ENCODE measurements around the gene METTL24.

METTL24 gene

DNA sequence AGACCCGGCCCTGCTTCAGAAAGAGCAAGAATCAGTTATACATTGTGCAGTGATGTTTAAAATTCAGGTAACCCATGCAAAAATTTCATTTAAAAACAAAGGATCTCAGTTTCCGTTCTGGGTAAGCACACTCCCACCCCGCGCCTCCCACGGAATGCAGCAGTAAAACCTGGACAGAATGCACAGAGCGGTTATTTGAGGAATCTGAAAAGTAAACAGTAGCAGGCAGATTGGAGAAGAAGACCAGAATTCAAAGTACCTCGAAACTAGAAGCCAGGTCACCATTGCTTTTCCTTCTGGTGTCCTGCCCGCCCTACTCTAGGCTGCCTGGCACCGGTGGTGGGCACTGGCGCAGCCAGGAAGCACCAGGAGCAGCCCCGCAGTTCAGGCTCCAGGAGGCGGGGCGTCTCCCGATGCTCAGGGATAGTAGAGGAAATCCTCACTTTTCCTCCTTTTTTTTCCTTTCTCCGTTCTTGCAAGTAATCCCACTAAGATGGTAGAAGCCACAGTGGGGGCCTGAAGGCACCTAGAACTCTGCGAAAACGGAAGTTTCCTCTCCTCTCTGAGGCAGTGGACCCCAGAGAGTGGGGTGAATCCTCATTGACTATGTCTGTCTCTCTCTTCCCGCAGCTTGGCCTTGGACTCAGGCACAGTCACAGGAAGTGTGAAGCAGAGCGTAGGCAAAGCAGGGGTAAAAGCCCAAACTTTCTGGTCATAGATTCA lies 28.3 kb downstream of the METTL24 start:
- peak; percentile 52 for DNase-seq (ENCODE audit: low read depth)
- peak overlapping the region; percentile 38 for H3K4me3 ChIP-seq (ENCODE audit: low read length)
- TF ChIP-seq, protein P1, sequence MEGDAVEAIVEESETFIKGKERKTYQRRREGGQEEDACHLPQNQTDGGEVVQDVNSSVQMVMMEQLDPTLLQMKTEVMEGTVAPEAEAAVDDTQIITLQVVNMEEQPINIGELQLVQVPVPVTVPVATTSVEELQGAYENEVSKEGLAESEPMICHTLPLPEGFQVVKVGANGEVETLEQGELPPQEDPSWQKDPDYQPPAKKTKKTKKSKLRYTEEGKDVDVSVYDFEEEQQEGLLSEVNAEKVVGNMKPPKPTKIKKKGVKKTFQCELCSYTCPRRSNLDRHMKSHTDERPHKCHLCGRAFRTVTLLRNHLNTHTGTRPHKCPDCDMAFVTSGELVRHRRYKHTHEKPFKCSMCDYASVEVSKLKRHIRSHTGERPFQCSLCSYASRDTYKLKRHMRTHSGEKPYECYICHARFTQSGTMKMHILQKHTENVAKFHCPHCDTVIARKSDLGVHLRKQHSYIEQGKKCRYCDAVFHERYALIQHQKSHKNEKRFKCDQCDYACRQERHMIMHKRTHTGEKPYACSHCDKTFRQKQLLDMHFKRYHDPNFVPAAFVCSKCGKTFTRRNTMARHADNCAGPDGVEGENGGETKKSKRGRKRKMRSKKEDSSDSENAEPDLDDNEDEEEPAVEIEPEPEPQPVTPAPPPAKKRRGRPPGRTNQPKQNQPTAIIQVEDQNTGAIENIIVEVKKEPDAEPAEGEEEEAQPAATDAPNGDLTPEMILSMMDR (conservative IDR thresholded peaks at IDR 0.05; ENCODE audit: low read length), result no peak

DNA sequence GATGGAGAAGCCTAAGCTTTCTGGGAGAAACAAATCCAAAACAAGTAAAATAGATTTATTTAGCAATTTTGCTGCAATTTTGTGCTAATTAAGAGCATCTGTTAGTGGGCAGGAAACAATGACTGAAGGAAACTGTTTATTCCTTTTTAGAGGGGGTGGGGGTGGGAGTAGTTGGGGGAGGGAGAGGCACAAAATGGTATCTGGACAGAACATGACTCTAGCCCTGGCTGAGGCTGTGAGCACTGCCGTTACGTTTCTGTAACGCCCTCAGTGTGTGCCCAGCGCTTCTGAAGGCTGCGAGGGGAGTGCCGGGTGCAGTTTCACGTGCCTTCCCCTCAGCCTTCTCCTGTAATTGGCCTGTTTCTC lies 28.8 kb downstream of the METTL24 start:
- H3K4me3 ChIP-seq (ENCODE audit: low read length), result peak overlapping the region; percentile 38
- peak; percentile 68 for DNase-seq (ENCODE audit: low read depth)
- TF ChIP-seq, protein P1 (conservative IDR thresholded peaks at IDR 0.05; ENCODE audit: low read length), result no peak

DNA sequence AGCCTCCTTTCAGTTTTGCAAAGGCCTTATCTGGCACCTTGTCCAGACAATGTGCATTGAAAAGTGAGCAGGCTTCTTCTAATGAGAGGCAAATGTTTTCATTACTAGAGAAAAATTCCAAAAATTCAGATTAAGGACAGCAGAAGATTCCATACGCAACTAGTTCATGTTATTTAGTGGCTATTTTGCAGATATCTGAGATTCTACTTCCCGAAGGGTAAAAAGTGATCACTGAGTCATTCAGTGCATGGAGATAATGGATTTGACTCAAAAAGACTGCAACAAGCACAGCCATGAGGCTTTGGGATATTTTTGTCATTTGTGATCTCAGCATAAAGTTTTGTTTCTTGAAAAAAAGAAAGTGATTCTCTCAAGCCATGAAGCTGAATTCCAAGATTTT lies 29.9 kb downstream of the METTL24 start:
- H3K4me3 ChIP-seq (ENCODE audit: low read length), result no peak overlapping the region
- DNase-seq (ENCODE audit: low read depth), result peak; percentile 87
- TF ChIP-seq, protein P1 (conservative IDR thresholded peaks at IDR 0.05; ENCODE audit: low read length), result no peak

DNA sequence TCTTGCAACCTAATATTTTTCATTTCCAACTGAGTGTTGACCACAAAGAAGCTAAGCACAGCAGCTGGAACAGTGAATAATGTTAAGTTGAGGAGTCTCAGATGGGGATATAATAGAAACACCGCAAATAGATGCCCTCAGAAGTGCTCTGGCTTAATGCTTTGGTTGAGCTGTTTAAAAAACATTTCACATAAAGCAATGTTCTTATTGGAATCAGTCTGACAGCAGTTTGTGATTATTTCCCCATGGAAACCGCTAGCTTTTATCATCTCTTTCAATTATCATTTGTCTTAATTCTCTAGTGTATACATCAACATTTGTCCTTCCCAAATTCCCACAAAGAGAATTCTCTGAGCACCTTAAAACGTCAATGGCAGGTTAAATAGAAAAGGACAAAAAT lies 30.8 kb downstream of the METTL24 start:
- TF ChIP-seq, protein P1 (conservative IDR thresholded peaks at IDR 0.05; ENCODE audit: low read length), result no peak
- no peak for DNase-seq (ENCODE audit: low read depth)
- no peak overlapping the region for H3K4me3 ChIP-seq (ENCODE audit: low read length)

DNA sequence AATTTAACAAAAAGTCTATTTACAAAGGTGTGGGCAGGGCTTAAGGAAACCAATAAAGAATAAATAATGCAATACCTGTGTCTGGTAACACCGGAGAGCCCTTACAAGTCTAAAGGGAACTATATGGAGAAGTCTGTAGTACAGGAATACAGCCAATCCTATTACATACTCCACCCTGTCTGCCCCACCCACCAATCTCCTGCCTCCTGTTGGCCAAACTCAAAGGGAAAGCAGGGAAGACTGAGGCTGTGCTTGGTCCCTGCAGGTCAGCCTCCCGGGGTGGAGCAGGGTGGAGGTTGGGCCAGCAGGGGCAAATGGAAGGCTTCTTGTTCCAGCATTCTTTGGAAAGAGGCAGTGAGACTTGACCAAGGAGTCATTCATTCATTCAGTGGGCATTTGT lies 31.5 kb downstream of the METTL24 start:
- TF ChIP-seq, protein P1 (conservative IDR thresholded peaks at IDR 0.05; ENCODE audit: low read length), result no peak
- no peak for DNase-seq (ENCODE audit: low read depth)
- no peak overlapping the region for H3K4me3 ChIP-seq (ENCODE audit: low read length)

DNA sequence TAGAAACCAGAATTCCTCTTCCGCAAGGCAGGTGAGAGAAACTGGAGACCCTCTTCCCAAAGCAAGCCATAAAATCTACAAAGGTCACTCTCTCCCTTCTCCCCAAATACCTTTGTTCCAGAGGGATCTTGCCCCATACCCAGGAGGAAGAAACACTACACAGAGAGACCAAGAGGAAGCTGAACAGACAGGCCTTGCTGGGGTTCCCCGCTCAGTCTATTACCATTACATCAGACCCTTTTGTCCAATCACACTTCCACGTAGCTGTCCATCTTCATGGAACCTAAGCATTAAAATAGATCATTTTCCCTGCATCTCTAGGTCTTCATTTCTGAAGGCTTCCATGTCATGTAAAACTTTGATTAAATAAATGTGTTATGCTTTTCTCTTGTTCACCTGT lies 32.1 kb downstream of the METTL24 start:
- DNase-seq (ENCODE audit: low read depth), result no peak
- TF ChIP-seq, protein P1 (conservative IDR thresholded peaks at IDR 0.05; ENCODE audit: low read length), result no peak
- no peak overlapping the region for H3K4me3 ChIP-seq (ENCODE audit: low read length)

DNA sequence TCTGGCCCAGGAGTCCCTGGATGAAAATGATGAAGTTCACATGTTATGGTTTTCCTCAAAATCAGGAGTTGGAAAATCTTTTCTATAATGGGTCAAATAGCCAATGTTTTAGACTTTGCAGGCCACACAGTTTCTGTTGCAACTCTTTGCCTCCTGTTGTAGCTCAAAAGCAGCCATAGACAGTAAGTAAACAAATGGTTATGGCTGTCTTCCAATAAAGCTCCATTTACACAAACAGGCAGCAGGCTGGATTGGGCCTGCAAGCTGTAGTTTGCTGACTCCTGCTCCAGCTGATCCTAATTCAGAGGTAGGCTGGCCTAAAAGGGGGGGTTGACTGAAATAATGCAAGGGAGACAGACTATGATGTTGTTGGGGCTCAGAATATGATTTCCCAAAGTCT lies 33.0 kb downstream of the METTL24 start:
- no peak overlapping the region for H3K4me3 ChIP-seq (ENCODE audit: low read length)
- DNase-seq (ENCODE audit: low read depth), result peak; percentile 84
- TF ChIP-seq, protein P1 (conservative IDR thresholded peaks at IDR 0.05; ENCODE audit: low read length), result no peak

Measured in AG10803 (cell line).